Lower lobe of right lung (tissue), 2 donors: Measurements from ENCODE around the gene RPL7A. TPM values are rescaled to one million over a fixed set of nuclear protein-coding genes. Genes with fewer than 3 reads are reported as not detected.

Experiments used
- ATAC-seq, 2 donors: fragments of 200-7000 bp; cut with Tn5 transposase; one replicate each; pipeline ENCODE4 v1.9.1; 2020 to 2022; ENCODE audit warnings: mild to moderate bottlenecking in 2 of 2, moderate library complexity in 2 of 2
- DNase-seq: peaks from one replicate; pipeline ENCODE4 v3.0.0-alpha.2; 2020
- H3K27ac ChIP-seq: fragments of 200-600 bp; one replicate; pipeline ENCODE4 v1.8.0; 2022
- H3K27me3 ChIP-seq: fragments of 200-600 bp; one replicate; pipeline ENCODE4 v1.8.0; 2022; ENCODE audit warnings: low read depth
- H3K36me3 ChIP-seq: fragments of 200-600 bp; one replicate; pipeline ENCODE4 v1.8.0; 2022; ENCODE audit warnings: mild to moderate bottlenecking
- H3K4me1 ChIP-seq: fragments of 200-600 bp; one replicate; pipeline ENCODE4 v1.8.0; 2022
- H3K4me3 ChIP-seq: fragments of 200-600 bp; one replicate; pipeline ENCODE4 v1.8.0; 2022; ENCODE audit warnings: mild to moderate bottlenecking
- H3K9me3 ChIP-seq: fragments of 200-600 bp; one replicate; pipeline ENCODE4 v1.8.0; 2022
- CTCF ChIP-seq: fragments of 200-600 bp; IDR thresholded peaks from one replicate; pipeline ENCODE4 v1.8.0; 2022; ENCODE audit warnings: antibody characterized with exemption, mild to moderate bottlenecking
- intact Hi-C: fragments of 100-400 bp; cut with DNase I; formaldehyde crosslinking; loops from one replicate; pipeline ENCODE4 v1.11.0; 2022
- total RNA-seq: library from RNA; stranded (reverse); fragmentation: NEBNext Ultra II Directional; extraction: Animal tissue kit (Norgen Biotek cat#: 25700); gene quantifications from one replicate; pipeline ENCODE4 v1.2.1, GENCODE V29; 2021
- donor health status: DM: no; HTN: yes; CAD: no; lungs with severe emphysema.

Gene RPL7A
- total RNA-seq, 1 donor from 2014 or later = 1,397 TPM

GRCh38 chr9:133377721-133378216 is 29.8 kb downstream of the RPL7A start:
- no peak overlapping the region for H3K27ac ChIP-seq
- DNase-seq (no peak), ATAC-seq (no peak)
- intact Hi-C loops = no loop called here
- H3K4me3 ChIP-seq = no peak overlapping the region
- H3K9me3 ChIP-seq = no peaks in the 10 kb centered on the region
- H3K4me1 ChIP-seq = peaks cover 25% of the 10 kb centered on the region
- no peaks in the 10 kb centered on the region for H3K27me3 ChIP-seq
- peaks cover 8% of the 10 kb centered on the region for H3K36me3 ChIP-seq
- no peak for TF ChIP-seq CTCF

GRCh38 chr9:133378408-133378962 is 30.5 kb downstream of the RPL7A start:
- no peaks in the 10 kb centered on the region for H3K27me3 ChIP-seq
- no peak overlapping the region for H3K27ac ChIP-seq
- peaks cover 18% of the 10 kb centered on the region for H3K4me1 ChIP-seq
- TF ChIP-seq CTCF = no peak
- no peak overlapping the region for H3K4me3 ChIP-seq
- intact Hi-C loops = no loop called here
- ATAC-seq (no peak), DNase-seq (no peak)
- H3K9me3 ChIP-seq = no peaks in the 10 kb centered on the region
- H3K36me3 ChIP-seq = peaks cover under 1% of the 10 kb centered on the region

DNA sequence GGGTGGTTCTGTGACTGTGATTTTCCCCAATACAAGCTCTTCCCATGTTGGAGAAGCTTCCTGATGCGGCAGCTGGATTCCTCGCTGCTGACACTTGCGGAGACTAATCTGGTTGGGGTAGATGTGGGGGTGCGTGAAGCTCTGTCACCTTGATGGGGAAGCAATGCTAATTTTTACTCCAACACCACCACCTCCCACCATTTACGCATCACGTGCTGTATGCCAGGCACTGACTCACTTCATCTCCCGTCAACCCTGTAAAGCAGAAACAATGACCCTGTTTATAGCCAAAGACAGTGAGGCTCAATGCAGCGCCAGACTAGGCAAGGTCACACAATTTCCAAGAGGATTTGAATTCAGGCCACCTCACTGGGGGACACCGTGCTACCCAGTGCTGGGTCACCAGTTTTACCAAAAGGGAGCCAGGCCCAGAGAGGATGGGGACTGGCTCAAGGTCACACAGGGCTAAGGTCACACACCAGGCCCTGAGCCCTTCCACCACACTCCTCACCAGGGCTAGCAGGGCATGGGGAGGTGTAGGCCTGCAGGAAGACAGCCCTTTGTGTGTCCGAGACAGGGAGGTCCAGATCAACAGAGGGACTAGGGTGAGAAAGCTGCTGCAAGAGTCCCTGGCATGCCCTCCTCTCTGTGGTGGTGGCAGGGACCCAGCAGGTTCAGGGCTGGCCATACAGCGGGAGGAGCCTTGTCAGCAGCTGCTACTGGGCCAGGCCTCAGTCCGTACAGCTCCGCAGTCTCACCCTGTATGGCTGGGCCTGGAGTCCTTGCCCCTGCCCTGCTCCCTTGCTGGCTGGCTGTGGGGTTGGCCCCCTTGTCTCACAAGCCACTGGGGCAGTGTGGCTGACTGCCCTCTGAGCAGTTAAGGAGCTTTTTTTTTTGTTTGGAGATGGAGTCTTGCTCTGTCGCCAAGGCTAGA is 31.4 kb downstream of the RPL7A start:
- no peak for TF ChIP-seq CTCF
- H3K27ac ChIP-seq = no peak overlapping the region
- ATAC-seq (no peak), DNase-seq (no peak)
- H3K27me3 ChIP-seq = no peaks in the 10 kb centered on the region
- intact Hi-C loops = no loop called here
- H3K36me3 ChIP-seq = no peaks in the 10 kb centered on the region
- H3K4me3 ChIP-seq = no peak overlapping the region
- peaks cover 11% of the 10 kb centered on the region for H3K4me1 ChIP-seq
- H3K9me3 ChIP-seq = no peaks in the 10 kb centered on the region

DNA sequence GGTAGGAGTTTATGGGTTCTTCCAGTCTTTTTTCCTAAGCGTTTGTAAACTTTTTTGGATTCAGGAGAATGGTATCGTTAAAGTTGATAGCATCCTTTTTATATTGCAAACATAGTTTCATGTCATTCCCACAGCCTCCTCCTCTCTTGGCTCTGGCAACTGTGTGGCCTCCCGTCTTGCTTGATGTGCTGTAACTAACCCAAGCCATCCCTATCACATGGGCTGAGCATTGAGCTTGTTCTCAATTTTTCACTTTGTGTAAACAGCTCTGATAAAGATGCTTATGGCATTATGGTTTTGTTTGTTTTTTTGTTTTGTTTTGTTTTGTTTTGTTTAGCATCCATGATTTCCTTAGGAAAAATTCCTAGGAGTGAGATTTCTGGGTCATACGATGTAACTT is 32.7 kb downstream of the RPL7A start:
- H3K9me3 ChIP-seq = no peaks in the 10 kb centered on the region
- ATAC-seq = no peak

More for the DNA sequence above, 32.7 kb downstream of the RPL7A start:
- intact Hi-C loops = no loop called here
- no peak for DNase-seq
- Histone ChIP-seq H3K4me1 (peaks cover 6% of the 10 kb centered on the region), H3K36me3 (no peaks in the 10 kb centered on the region), H3K27me3 (no peaks in the 10 kb centered on the region), H3K27ac (no peak overlapping the region), H3K4me3 (no peak overlapping the region)
- TF ChIP-seq CTCF = no peak
